GM21723 (cell line): ENCODE data around the gene PCNA.

Source experiments
- ATAC-seq: cut with Tn5 transposase; IDR thresholded peaks from one replicate; pipeline ENCODE4 v1.9.1; 2021; ENCODE audit warnings: mild to moderate bottlenecking, moderate library complexity; ENCODE audit not compliant: unreplicated experiment

PCNA gene

DNA sequence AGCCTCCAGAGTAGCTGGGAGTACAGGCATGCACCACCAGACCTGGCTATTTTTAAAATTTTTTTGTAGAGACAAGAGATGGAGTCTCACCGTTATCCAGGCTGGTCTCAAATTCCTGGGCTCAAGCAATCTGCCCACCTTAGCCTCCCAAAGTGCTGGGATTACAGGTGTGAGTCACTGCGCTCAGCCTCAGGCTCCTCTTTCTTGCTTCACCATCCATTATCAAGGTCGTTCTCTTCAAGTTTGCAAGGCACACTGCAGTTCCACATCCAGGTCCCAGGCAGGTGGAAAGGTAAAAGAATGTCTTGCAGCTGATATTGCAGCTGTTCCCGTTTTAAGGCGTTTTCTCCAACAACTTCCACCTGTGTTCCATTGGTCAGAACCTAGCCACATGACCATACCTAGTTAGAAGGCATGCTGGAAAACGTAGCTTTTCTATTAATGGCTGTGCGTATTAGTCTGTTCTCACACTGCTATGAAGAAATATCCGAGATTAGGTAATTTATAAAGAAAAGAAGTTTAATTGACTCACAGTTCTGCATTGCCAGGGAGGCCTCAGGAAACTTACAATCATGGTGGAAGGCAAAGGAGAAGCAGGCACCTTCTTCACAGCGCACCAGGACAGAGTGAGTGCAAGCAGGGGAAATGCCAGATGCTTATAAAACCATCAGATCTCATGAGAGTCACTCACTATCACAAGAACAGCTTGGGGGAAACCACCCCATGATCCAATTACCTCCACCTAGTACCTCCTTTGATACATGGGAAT lies 51.7 kb downstream of the PCNA start:
- ATAC-seq, result no peak

GRCh38 chr20:5065879-5066383 lies 53.8 kb downstream of the PCNA start:
- no peak for ATAC-seq

- no peak for ATAC-seq
Measured at GRCh38 chr20:5065166-5065878, 54.4 kb downstream of the PCNA start.
